PC-9 (cell line): ENCODE measurements around the gene TTC38. TPM values are rescaled to one million over a fixed set of nuclear protein-coding genes. Genes with fewer than 3 reads are reported as not detected.
"Not testable (repeated sequence)": the region's sequence is repeated elsewhere in the genome, so short reads cannot be mapped to it uniquely, and the experiment has no call there.

Experiments
- BruUV-seq: library from RNA; stranded (reverse); fragments of 400-500 nt; replicated peaks from 2 replicates; lab custom pipeline; 2021; lab: Mats Ljungman, UMichigan
- CTCF ChIA-PET: fragments of 300-600 bp; sonication (Branson Sonifier 250); formaldehyde crosslinking; loops from one replicate; lab custom pipeline; 2022; ENCODE audit warnings: antibody characterized with exemption; lab: Charles Lee
- POLR2A ChIA-PET: fragments of 300-600 bp; sonication (Branson Sonifier 250); formaldehyde crosslinking; loops from one replicate; lab custom pipeline; 2022; ENCODE audit warnings: antibody characterized with exemption; ENCODE audit not compliant: unreplicated experiment; lab: Charles Lee
- DNase-seq, 2 experiments: peaks; one replicate each; pipeline versions ENCODE4 v3.0.0 to v3.0.0-alpha.2; 2015 to 2022; ENCODE audit warnings: mixed read lengths in 1 of 2
- H2AFZ ChIP-seq: fragments of 200-600 bp; sonication (generic); 2 replicates; pipeline ENCODE4 v1.8.1; 2017; ENCODE audit warnings: antibody characterized with exemption
- H3F3A ChIP-seq: fragments of 200-600 bp; sonication (generic); 2 replicates; pipeline ENCODE4 v1.8.1; 2017; ENCODE audit warnings: antibody characterized with exemption, mild to moderate bottlenecking, low read depth; ENCODE audit not compliant: insufficient read depth
- H3K27ac ChIP-seq: fragments of 200-600 bp; sonication (generic); 2 replicates; pipeline ENCODE4 v1.6.1; 2016; ENCODE audit warnings: mixed run types
- H3K27me3 ChIP-seq: fragments of 200-600 bp; sonication (generic); 2 replicates; pipeline ENCODE4 v1.6.1; 2016; ENCODE audit warnings: low read depth, mixed run types; ENCODE audit not compliant: insufficient read depth
- H3K36me3 ChIP-seq: fragments of 200-600 bp; sonication (generic); 2 replicates; pipeline ENCODE4 v1.6.1; 2016; ENCODE audit warnings: low read depth, mixed run types
- H3K4me1 ChIP-seq: fragments of 200-600 bp; sonication (generic); replicated peaks from 2 replicates; pipeline ENCODE4 v1.6.1; 2016; ENCODE audit warnings: mixed run types; ENCODE audit not compliant: insufficient read depth
- H3K4me2 ChIP-seq: fragments of 200-600 bp; sonication (generic); 2 replicates; pipeline ENCODE4 v1.6.1; 2017; ENCODE audit warnings: mixed run types
- H3K4me3 ChIP-seq: fragments of 200-600 bp; sonication (generic); 2 replicates; pipeline ENCODE4 v1.6.1; 2016; ENCODE audit warnings: mixed run types
- H3K79me2 ChIP-seq: fragments of 200-600 bp; sonication (generic); 2 replicates; pipeline ENCODE4 v1.6.1; 2017; ENCODE audit warnings: low read depth, mixed run types
- H3K9me2 ChIP-seq: fragments of 200-600 bp; sonication (generic); 2 replicates; pipeline ENCODE4 v1.8.1; 2017; ENCODE audit warnings: mild to moderate bottlenecking; ENCODE audit not compliant: insufficient read depth
- H3K9me3 ChIP-seq: fragments of 200-600 bp; sonication (generic); 2 replicates; pipeline ENCODE4 v1.8.1; 2016; ENCODE audit warnings: low read depth; ENCODE audit not compliant: insufficient read depth
- H4K20me1 ChIP-seq: fragments of 200-600 bp; sonication (generic); 2 replicates; pipeline ENCODE4 v1.8.1; 2017; ENCODE audit not compliant: insufficient read depth
- CTCF ChIP-seq: fragments of 200-600 bp; sonication (generic); conservative IDR thresholded peaks from 2 replicates; pipeline ENCODE4 v1.6.1; 2017; ENCODE audit warnings: mixed run types, antibody characterized with exemption, mild to moderate bottlenecking, moderate library complexity
- EZH2 ChIP-seq: fragments of 200-600 bp; sonication (generic); IDR thresholded peaks from 2 replicates; pipeline ENCODE4 v1.8.0; 2017; ENCODE audit warnings: antibody characterized with exemption, low read depth
- intact Hi-C: fragments of 100-400 bp; cut with micrococcal nuclease; formaldehyde crosslinking; loops from one replicate; pipeline ENCODE4 v1.10.0; 2022; ENCODE audit not compliant: unreplicated experiment
- total RNA-seq: library from RNA; stranded (reverse); gene quantifications from 2 replicates; pipeline ENCODE4 v1.2.3, GENCODE V29; 2021

TTC38 gene
- total RNA-seq, 1 experiment from 2014 or later = 15.2 TPM

GRCh38 chr22:46262449-46263215 is 5.2 kb upstream of the TTC38 start:
- H2AFZ ChIP-seq = no peak overlapping the region
- peaks cover 41% of the 10 kb centered on the region for H3K27me3 ChIP-seq
- no peak overlapping the region for H3K27ac ChIP-seq
- no peaks in the 10 kb centered on the region for H3K9me2 ChIP-seq
- DNase-seq = no peak
- no TSS peak for BruUV-seq
- no peaks in the 10 kb centered on the region for H4K20me1 ChIP-seq
- ChIA-PET CTCF (interaction anchor here (0.7 kb wide), 1 partner anchor 274 kb away, joined by 5 read pairs; no protein-coding TSS in a partner anchor), POLR2A (interaction anchor here (0.7 kb wide), 1 partner anchor 119 kb away, joined by 14 read pairs; no protein-coding TSS in a partner anchor)
- no peaks in the 10 kb centered on the region for H3F3A ChIP-seq
- H3K4me1 ChIP-seq = peaks cover 11% of the 10 kb centered on the region; the same call in 1 of the 2 replicates
- intact Hi-C loops = no loop called here
- H3K79me2 ChIP-seq = no peaks in the 10 kb centered on the region
- H3K4me2 ChIP-seq = no peak overlapping the region
- no peaks in the 10 kb centered on the region for H3K36me3 ChIP-seq
- H3K4me3 ChIP-seq = no peak overlapping the region
- H3K9me3 ChIP-seq = peaks cover 7% of the 10 kb centered on the region; the same call in 1 of the 2 replicates
- TF ChIP-seq EZH2 (no peak), CTCF (no peak)

DNA sequence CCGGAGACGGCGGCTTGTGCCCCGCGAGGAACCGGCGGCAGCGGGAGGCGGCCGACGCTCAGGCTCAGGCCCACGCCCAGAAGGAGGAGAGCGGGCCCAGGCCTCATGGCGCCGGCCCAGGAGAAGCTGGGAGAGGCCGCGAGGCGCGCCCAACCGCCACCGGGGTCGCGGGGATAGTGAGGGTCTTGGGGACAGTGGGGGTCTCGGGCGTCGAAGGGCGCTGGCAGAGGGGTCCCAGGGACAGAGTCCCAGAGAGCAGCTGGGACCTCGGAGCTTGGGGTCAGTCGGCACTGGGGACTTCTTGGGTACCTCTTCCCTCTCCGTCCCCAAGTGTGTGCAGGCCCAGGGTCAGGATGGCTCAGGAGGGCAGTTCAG is 4.6 kb upstream of the TTC38 start, which contains the start of gene PKDREJ:
Gene PKDREJ, minus strand, starts transcription at position 128 of the 375 bp plus-strand sequence. Its CDS starts 21 bp downstream, at position 107.
- Histone ChIP-seq H3K4me3 (no peak within 1 kb of the TSS), H4K20me1 (no peaks in the 10 kb centered on the region), H3K27ac (no peak within 1 kb of the TSS), H3K9me2 (no peaks in the 10 kb centered on the region), H3K4me2 (no peak within 1 kb of the TSS), H3K9me3 (peaks cover 3% of the 10 kb centered on the region; the same call in 1 of the 2 replicates), H3F3A (no peaks in the 10 kb centered on the region), H3K4me1 (peaks cover 12% of the 10 kb centered on the region; the same call in 1 of the 2 replicates), H2AFZ (no peak within 1 kb of the TSS), H3K36me3 (no peaks in the 10 kb centered on the region), H3K27me3 (peaks cover 36% of the 10 kb centered on the region), H3K79me2 (peaks cover 1% of the 10 kb centered on the region; the same call in 1 of the 2 replicates)
- ChIA-PET CTCF (interaction anchor here (0.7 kb wide), 1 partner anchor 275 kb away, joined by 5 read pairs; no protein-coding TSS in a partner anchor), POLR2A (interaction anchor here (0.7 kb wide), 1 partner anchor 119 kb away, joined by 14 read pairs; no protein-coding TSS in a partner anchor)
- DNase-seq = no peak
- TF ChIP-seq CTCF = no peak
- TF ChIP-seq EZH2 = no peak
- intact Hi-C loops = no loop called here
- no TSS peak for BruUV-seq

DNA sequence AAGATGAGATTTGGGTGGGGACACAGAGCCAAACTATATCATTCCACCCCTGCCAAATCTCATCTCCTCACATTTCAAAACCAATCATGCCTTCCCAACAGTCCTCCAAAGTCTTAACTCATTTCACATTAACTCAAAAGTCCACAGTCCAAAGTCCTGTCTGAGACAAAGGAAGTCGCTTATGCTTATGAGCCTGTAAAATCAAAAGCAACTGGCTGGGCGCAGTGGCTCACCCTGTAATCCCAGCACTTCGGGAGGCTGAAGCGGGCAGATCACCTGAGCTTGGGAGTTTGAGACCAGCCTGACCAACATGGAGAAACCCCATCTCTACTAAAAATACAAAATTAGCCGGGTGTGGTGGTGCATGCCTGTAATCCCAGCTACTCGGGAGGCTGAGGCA is 3.3 kb upstream of the TTC38 start:
- H4K20me1 ChIP-seq, CTCF ChIA-PET, H3K27ac ChIP-seq, intact Hi-C loops, POLR2A ChIA-PET, H3K4me2 ChIP-seq, H3K4me3 ChIP-seq, H3K9me2 ChIP-seq, H2AFZ ChIP-seq, H3K79me2 ChIP-seq, DNase-seq, H3K36me3 ChIP-seq, BruUV-seq, H3F3A ChIP-seq, H3K9me3 ChIP-seq: not testable (repeated sequence)
- Histone ChIP-seq H3K27me3 (peaks cover 23% of the 10 kb centered on the region; the same call in 1 of the 2 replicates), H3K4me1 (peaks cover 16% of the 10 kb centered on the region; the same call in 1 of the 2 replicates)

- CTCF ChIA-PET, H3F3A ChIP-seq, H4K20me1 ChIP-seq, intact Hi-C loops, H3K4me2 ChIP-seq, BruUV-seq, H3K9me3 ChIP-seq, H3K27ac ChIP-seq, H3K79me2 ChIP-seq, H3K9me2 ChIP-seq, H2AFZ ChIP-seq, H3K4me3 ChIP-seq, POLR2A ChIA-PET, H3K36me3 ChIP-seq, DNase-seq: not testable (repeated sequence)
- Histone ChIP-seq H3K4me1 (peaks cover 16% of the 10 kb centered on the region; the same call in 1 of the 2 replicates), H3K27me3 (peaks cover 12% of the 10 kb centered on the region; the same call in 1 of the 2 replicates)
These were observed 2.2 kb upstream of the TTC38 start for GRCh38 chr22:46265627-46266026.
